Hepatocyte (in vitro differentiated cells): ENCODE measurements around the gene CTAGE8. TPM values are rescaled to one million over a fixed set of nuclear protein-coding genes. Genes with fewer than 3 reads are reported as not detected.
"Not testable (repeated sequence)": the region's sequence is repeated elsewhere in the genome, so short reads cannot be mapped to it uniquely, and the experiment has no call there.

ENCODE experiments used
- DNase-seq: peaks from one replicate; pipeline ENCODE4 v3.0.0-alpha.2; 2016; ENCODE audit warnings: low spot score
- H2AFZ ChIP-seq: fragments of 200-600 bp; sonication (generic); 2 replicates; pipeline ENCODE4 v1.6.0; 2016; ENCODE audit warnings: antibody characterized with exemption, mild to moderate bottlenecking
- H3K27ac ChIP-seq: fragments of 200-600 bp; sonication (generic); 2 replicates; pipeline ENCODE4 v1.5.1; 2016; ENCODE audit warnings: mild to moderate bottlenecking
- H3K27me3 ChIP-seq: fragments of 200-600 bp; sonication (generic); 2 replicates; pipeline ENCODE4 v1.6.1; 2016
- H3K36me3 ChIP-seq: fragments of 200-600 bp; sonication (generic); replicated peaks from 2 replicates; pipeline ENCODE4 v1.5.1; 2016; ENCODE audit warnings: low read depth; ENCODE audit not compliant: insufficient read depth
- H3K4me1 ChIP-seq: fragments of 200-600 bp; sonication (generic); 2 replicates; pipeline ENCODE4 v1.5.1; 2016; ENCODE audit warnings: mild to moderate bottlenecking, moderate library complexity; ENCODE audit not compliant: insufficient read depth
- H3K4me2 ChIP-seq: fragments of 200-600 bp; sonication (generic); 2 replicates; pipeline ENCODE4 v1.6.0; 2016
- H3K4me3 ChIP-seq: fragments of 200-600 bp; sonication (generic); 2 replicates; pipeline ENCODE4 v1.5.1; 2016; ENCODE audit warnings: mild to moderate bottlenecking
- H3K79me2 ChIP-seq: fragments of 200-600 bp; sonication (generic); 2 replicates; pipeline ENCODE4 v1.6.0; 2017; ENCODE audit warnings: mild to moderate bottlenecking
- H3K9me2 ChIP-seq: fragments of 200-600 bp; sonication (generic); replicated peaks from 2 replicates; pipeline ENCODE4 v1.6.0; 2017; ENCODE audit warnings: mild to moderate bottlenecking; ENCODE audit not compliant: insufficient read depth
- H3K9me3 ChIP-seq: fragments of 200-600 bp; sonication (generic); 2 replicates; pipeline ENCODE4 v1.5.1; 2016; ENCODE audit warnings: low read depth, mild to moderate bottlenecking
- H4K20me1 ChIP-seq: fragments of 200-600 bp; sonication (generic); 2 replicates; pipeline ENCODE4 v1.6.0; 2016; ENCODE audit warnings: mild to moderate bottlenecking; ENCODE audit not compliant: insufficient read depth, poor library complexity, severe bottlenecking
- WGBS: methylation state at CpG from one replicate; pipeline ENCODE4 v1.1.6; 2016; ENCODE audit warnings: low lambda C conversion rate; ENCODE audit errors: missing lambda C conversion rate; 5-methylcytosine and 5-hydroxymethylcytosine counted together
- polyA plus RNA-seq: library from polyadenylated mRNA; unstranded; fragments of >200 nt; fragmentation: Nextera tagmentation; extraction: Ambion mirVana; gene quantifications from 2 replicates; pipeline ENCODE4 v1.2.1, GENCODE V29; 2016
- total RNA-seq: library from RNA; depleted of rRNA; stranded (reverse); fragments of >200 nt; gene quantifications from 2 replicates; pipeline ENCODE4 v1.2.3, GENCODE V29; 2014

The CTAGE8 gene
- total and polyA plus RNA-seq, 2 experiments from 2014 or later = 2.8 to 5.2 TPM

DNA sequence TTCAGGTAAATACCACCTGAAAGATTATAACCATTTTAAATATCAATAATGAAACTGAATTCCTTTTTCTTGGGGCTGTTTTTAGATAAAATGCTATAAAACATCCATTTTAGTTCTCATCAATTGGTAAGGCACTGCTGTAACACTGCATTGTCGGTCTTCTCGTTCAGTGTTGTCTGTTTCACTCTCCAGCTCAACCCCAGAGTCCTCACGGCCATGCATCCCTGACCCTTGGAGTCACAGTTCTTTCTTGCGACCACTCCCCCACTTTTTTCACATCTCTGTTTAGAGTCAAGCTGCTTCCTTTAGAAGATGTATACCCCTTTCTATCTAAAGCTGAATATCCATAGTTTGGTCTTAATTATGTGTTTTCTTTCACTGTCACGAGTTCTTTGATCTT is 22.1 kb downstream of the CTAGE8 start:
- not testable (repeated sequence) for H4K20me1 ChIP-seq, H3K27me3 ChIP-seq, H3K4me2 ChIP-seq, H3K9me2 ChIP-seq, H3K27ac ChIP-seq, H2AFZ ChIP-seq, H3K4me1 ChIP-seq, H3K36me3 ChIP-seq, H3K79me2 ChIP-seq, H3K4me3 ChIP-seq, DNase-seq, H3K9me3 ChIP-seq
- no CpG with 5 or more reads among the region's 5 CpGs for WGBS

GRCh38 chr7:144245372-144245771 is 23.7 kb downstream of the CTAGE8 start:
- H3K79me2 ChIP-seq, DNase-seq, H3K9me3 ChIP-seq, H3K27me3 ChIP-seq, H3K4me3 ChIP-seq, H3K9me2 ChIP-seq, H3K36me3 ChIP-seq, H4K20me1 ChIP-seq, H3K27ac ChIP-seq, H2AFZ ChIP-seq, H3K4me1 ChIP-seq, H3K4me2 ChIP-seq: not testable (repeated sequence)
- no CpG with 5 or more reads among the region's 2 CpGs for WGBS

GRCh38 chr7:144239365-144239764 is 29.7 kb downstream of the CTAGE8 start, which contains the start of gene OR2A42:
TSS of gene OR2A42 (minus strand) at chr7:144239605. CDS start at chr7:144232843, 6,762 bp downstream.
- H3K27ac ChIP-seq, H3K36me3 ChIP-seq, H3K4me1 ChIP-seq, H3K4me3 ChIP-seq, H2AFZ ChIP-seq, H3K9me3 ChIP-seq, H3K27me3 ChIP-seq, H3K9me2 ChIP-seq, H3K79me2 ChIP-seq, H3K4me2 ChIP-seq, H4K20me1 ChIP-seq, DNase-seq: not testable (repeated sequence)
- WGBS = 88% methylated on average over 1 of the region's 2 CpGs

DNA sequence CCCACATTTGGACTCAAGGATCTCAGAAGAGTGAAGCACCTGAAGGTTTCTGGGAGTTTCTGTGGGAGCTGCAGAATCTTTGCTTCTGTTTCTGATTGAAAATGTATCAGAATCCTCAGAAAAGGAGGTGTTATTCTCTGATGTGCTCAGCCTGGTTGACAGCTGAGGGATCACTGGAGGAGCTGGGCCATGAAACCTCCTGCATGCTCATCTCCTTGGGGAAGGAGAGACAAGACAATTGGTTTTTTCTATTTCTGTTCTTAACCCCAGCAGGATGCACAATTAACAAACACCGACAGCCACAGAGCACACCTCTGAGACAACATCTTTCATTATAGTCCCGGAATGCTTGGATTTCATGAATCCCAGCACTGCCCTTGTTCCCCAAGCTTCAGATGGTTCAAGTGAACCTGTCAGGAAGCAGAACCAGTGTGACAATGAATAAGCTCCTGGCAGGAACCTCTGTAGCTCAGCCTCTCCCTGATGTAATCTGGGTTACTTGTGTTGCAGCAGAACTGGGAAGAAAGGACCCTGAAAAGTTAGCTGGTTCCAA is 30.5 kb downstream of the CTAGE8 start:
- H2AFZ ChIP-seq = not testable (repeated sequence)
- 86% methylated on average over 2 of the region's 2 CpGs for WGBS

GRCh38 chr7:144233039-144233438 is 36.0 kb downstream of the CTAGE8 start:
- not testable (repeated sequence) for DNase-seq, H4K20me1 ChIP-seq, H2AFZ ChIP-seq, H3K9me2 ChIP-seq, H3K4me1 ChIP-seq, H3K36me3 ChIP-seq, H3K4me2 ChIP-seq, H3K27ac ChIP-seq, H3K27me3 ChIP-seq, H3K9me3 ChIP-seq, H3K4me3 ChIP-seq, H3K79me2 ChIP-seq
- WGBS = 97% methylated on average over 1 of the region's 1 CpG

More for the DNA sequence above, 30.5 kb downstream of the CTAGE8 start:
- not testable (repeated sequence) for H3K4me2 ChIP-seq, H3K27me3 ChIP-seq, H3K9me2 ChIP-seq, H3K4me1 ChIP-seq, DNase-seq, H3K27ac ChIP-seq, H3K4me3 ChIP-seq, H3K36me3 ChIP-seq, H3K9me3 ChIP-seq, H3K79me2 ChIP-seq, H4K20me1 ChIP-seq

DNA sequence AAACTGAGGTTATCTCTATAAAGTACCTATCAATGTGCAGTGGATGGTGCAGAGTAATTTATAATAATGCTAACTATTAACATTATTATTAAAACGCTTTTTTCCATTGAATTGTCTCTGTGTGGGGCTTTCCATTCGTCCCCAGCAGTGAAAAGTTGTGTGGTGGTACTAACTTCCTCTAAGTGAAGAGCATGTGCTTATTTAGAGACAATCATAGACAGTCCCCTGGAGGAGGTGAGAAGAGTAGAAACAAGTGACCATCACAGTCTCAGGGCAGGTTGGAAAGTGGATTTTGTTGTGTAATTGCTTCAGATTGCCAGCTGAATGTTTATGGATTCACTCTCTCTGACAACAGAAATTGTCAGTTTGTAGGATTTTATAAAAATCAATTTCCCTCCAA is 38.1 kb downstream of the CTAGE8 start:
- H3K27ac ChIP-seq, H3K27me3 ChIP-seq, H3K79me2 ChIP-seq, H3K4me1 ChIP-seq, H2AFZ ChIP-seq, H3K9me3 ChIP-seq, DNase-seq, H3K9me2 ChIP-seq, H3K4me3 ChIP-seq, H4K20me1 ChIP-seq, H3K36me3 ChIP-seq, H3K4me2 ChIP-seq: not testable (repeated sequence)
- no CpG with 5 or more reads among the region's 2 CpGs for WGBS

GRCh38 chr7:144228810-144229209 is 40.3 kb downstream of the CTAGE8 start:
- H2AFZ ChIP-seq, H3K79me2 ChIP-seq, H3K4me3 ChIP-seq, H3K4me1 ChIP-seq, H3K9me2 ChIP-seq, H3K9me3 ChIP-seq, H3K4me2 ChIP-seq, H4K20me1 ChIP-seq, H3K36me3 ChIP-seq, H3K27ac ChIP-seq, H3K27me3 ChIP-seq, DNase-seq: not testable (repeated sequence)
- 80% methylated on average over 2 of the region's 3 CpGs for WGBS

- H3K9me3 ChIP-seq, H2AFZ ChIP-seq, H3K4me1 ChIP-seq, DNase-seq, H3K9me2 ChIP-seq, H3K36me3 ChIP-seq, H4K20me1 ChIP-seq, H3K27me3 ChIP-seq, H3K4me2 ChIP-seq, H3K4me3 ChIP-seq, H3K79me2 ChIP-seq, H3K27ac ChIP-seq: not testable (repeated sequence)
- WGBS = 90% methylated on average over 3 of the region's 4 CpGs
These were observed 42.2 kb downstream of the CTAGE8 start for GRCh38 chr7:144226866-144227265.

DNA sequence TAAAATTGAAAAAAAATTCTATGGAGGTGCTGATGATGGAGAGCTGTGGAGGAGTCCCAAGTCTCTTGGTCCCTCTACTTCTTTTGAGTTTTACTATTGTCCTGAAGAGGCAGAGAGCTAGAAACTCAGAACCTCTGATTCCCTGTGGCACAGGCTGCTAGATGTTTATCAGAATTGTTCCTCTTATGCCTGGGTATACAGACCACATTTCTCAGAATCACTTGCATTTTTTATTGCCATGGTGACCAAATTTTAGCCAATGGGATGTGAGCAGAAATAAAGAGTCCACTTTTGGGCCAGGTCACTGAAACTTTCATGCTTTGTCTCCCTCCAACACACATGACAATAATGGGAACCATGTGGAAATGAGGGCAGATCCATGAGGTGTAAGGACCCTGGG is 45.4 kb downstream of the CTAGE8 start:
- not testable (repeated sequence) for H3K9me3 ChIP-seq, DNase-seq, H3K79me2 ChIP-seq, H3K36me3 ChIP-seq, H3K4me2 ChIP-seq, H3K27ac ChIP-seq, H4K20me1 ChIP-seq, H3K9me2 ChIP-seq, H3K4me3 ChIP-seq, H3K27me3 ChIP-seq, H2AFZ ChIP-seq, H3K4me1 ChIP-seq
